HG03558 (cell line): ENCODE data around the gene HOXC11.

Source experiments
- ATAC-seq: cut with Tn5 transposase; IDR thresholded peaks from one replicate; pipeline ENCODE4 v1.9.1; 2021; ENCODE audit warnings: moderate number of reproducible peaks; ENCODE audit not compliant: unreplicated experiment; ENCODE audit errors: extremely low read depth

HOXC11 gene

GRCh38 chr12:53983568-53983949, 10.6 kb downstream of the HOXC11 start:
- no peak for ATAC-seq

- ATAC-seq = no peak
Measured at GRCh38 chr12:53983950-53984572, 11.1 kb downstream of the HOXC11 start.

- no peak for ATAC-seq
Measured at GRCh38 chr12:53984901-53985691, 12.2 kb downstream of the HOXC11 start, which contains the start of gene HOXC10. HOXC10 (plus strand) TSS chr12:53985146; CDS start chr12:53985260, 114 bp downstream.

- ATAC-seq = no peak
Measured at GRCh38 chr12:53985692-53985993, 12.7 kb downstream of the HOXC11 start.

- no peak for ATAC-seq
Measured at GRCh38 chr12:53985994-53986685, 13.2 kb downstream of the HOXC11 start.

- no peak for ATAC-seq
Measured at GRCh38 chr12:53986686-53987483, 14.0 kb downstream of the HOXC11 start.

- no peak for ATAC-seq
Measured at GRCh38 chr12:53987787-53988230, 14.9 kb downstream of the HOXC11 start.

- ATAC-seq = no peak
Measured at GRCh38 chr12:53988541-53989226, 15.8 kb downstream of the HOXC11 start.

GRCh38 chr12:53989227-53990113, 16.5 kb downstream of the HOXC11 start:
- no peak for ATAC-seq

- no peak for ATAC-seq
Measured at GRCh38 chr12:53990311-53991076, 17.6 kb downstream of the HOXC11 start.

- ATAC-seq = no peak
Measured at GRCh38 chr12:53991077-53991460, 18.1 kb downstream of the HOXC11 start.

- no peak for ATAC-seq
Measured at GRCh38 chr12:53992377-53992889, 19.5 kb downstream of the HOXC11 start.

- no peak for ATAC-seq
Measured at GRCh38 chr12:53993162-53994008, 20.5 kb downstream of the HOXC11 start.

- ATAC-seq = no peak
Measured at GRCh38 chr12:53994009-53994263, 21.0 kb downstream of the HOXC11 start.

GRCh38 chr12:53994264-53995001, 21.5 kb downstream of the HOXC11 start:
- no peak for ATAC-seq

- ATAC-seq = no peak
Measured at GRCh38 chr12:53995002-53995377, 22.1 kb downstream of the HOXC11 start.
